ENCODE measurements around the gene GTF2A1L.

GRCh38 chr2:48668992-48669391, 51.3 kb downstream of the GTF2A1L start:
- no peak for TF ChIP-seq CTCF (IDR thresholded peaks at IDR 0.05; ENCODE audit: insufficient read depth, low read length, poor library complexity, severe bottlenecking)
- no peak for TF ChIP-seq EZH2phosphoT487 (conservative IDR thresholded peaks at IDR 0.05; ENCODE audit: low read length)

All from SU-DHL-6 (cell line).